GM19240 (cell line): Measurements from ENCODE around the gene SH3PXD2A.

Source experiments
- DNase-seq: peaks from one replicate; pipeline ENCODE4 v3.0.0; 2011; ENCODE audit warnings: low spot score; ENCODE audit not compliant: insufficient read length

The SH3PXD2A gene

GRCh38 chr10:103835096-103836050 lies 20.0 kb downstream of the SH3PXD2A start:
- DNase-seq: no peak

- no peak for DNase-seq
Measured at GRCh38 chr10:103834436-103835095, 20.8 kb downstream of the SH3PXD2A start.

- no peak for DNase-seq
Measured at GRCh38 chr10:103833731-103834365, 21.5 kb downstream of the SH3PXD2A start.

GRCh38 chr10:103832806-103833205 lies 22.6 kb downstream of the SH3PXD2A start:
- no peak for DNase-seq

- DNase-seq: no peak
Measured at GRCh38 chr10:103829838-103830465, 25.4 kb downstream of the SH3PXD2A start.

GRCh38 chr10:103829278-103829677 lies 26.1 kb downstream of the SH3PXD2A start:
- DNase-seq: no peak

GRCh38 chr10:103828587-103829197 lies 26.7 kb downstream of the SH3PXD2A start:
- no peak for DNase-seq

GRCh38 chr10:103828107-103828506 lies 27.3 kb downstream of the SH3PXD2A start:
- DNase-seq: no peak

- DNase-seq: no peak
Measured at GRCh38 chr10:103826885-103827284, 28.5 kb downstream of the SH3PXD2A start.

- no peak for DNase-seq
Measured at GRCh38 chr10:103824281-103824680, 31.1 kb downstream of the SH3PXD2A start.

- DNase-seq: no peak
Measured at GRCh38 chr10:103823706-103824272, 31.6 kb downstream of the SH3PXD2A start.

GRCh38 chr10:103822800-103823199 lies 32.6 kb downstream of the SH3PXD2A start:
- no peak for DNase-seq

- no peak for DNase-seq
Measured at GRCh38 chr10:103822107-103822716, 33.2 kb downstream of the SH3PXD2A start.

- DNase-seq: no peak
Measured at GRCh38 chr10:103820101-103821062, 35.0 kb downstream of the SH3PXD2A start.

- DNase-seq: no peak
Measured at GRCh38 chr10:103819493-103819892, 35.9 kb downstream of the SH3PXD2A start.

GRCh38 chr10:103818765-103819374 lies 36.5 kb downstream of the SH3PXD2A start:
- no peak for DNase-seq

GRCh38 chr10:103818105-103818504 lies 37.3 kb downstream of the SH3PXD2A start:
- no peak for DNase-seq

- no peak for DNase-seq
Measured at GRCh38 chr10:103816431-103816830, 38.9 kb downstream of the SH3PXD2A start.
